Peyer's patch (tissue), 4 donors: ENCODE data around the gene PDLIM5. TPM values are rescaled to one million over a fixed set of nuclear protein-coding genes. Genes with fewer than 3 reads are reported as not detected.

ENCODE experiments used
- DNase-seq, 3 donors: peaks; one replicate each; pipeline ENCODE4 v3.0.0-alpha.2; 2017 to 2019
- H3K27ac ChIP-seq, 4 donors: fragments of 200-600 bp; sonication (generic); one replicate each; pipeline ENCODE4 v1.5.1; 2016 to 2019
- H3K27me3 ChIP-seq, 2 donors: fragments of 200-600 bp; sonication (generic); one replicate each; pipeline ENCODE4 v1.5.1; 2019
- H3K36me3 ChIP-seq, 3 donors: fragments of 200-600 bp; sonication (generic); one replicate each; pipeline ENCODE4 v1.5.1; 2016 to 2019
- H3K4me1 ChIP-seq, 4 donors: fragments of 200-600 bp; sonication (generic); one replicate each; pipeline ENCODE4 v1.5.1; 2016 to 2019
- H3K4me3 ChIP-seq, 4 donors: fragments of 200-600 bp; sonication (generic); 1 replicate in 3 of 4; 2 replicates in 1 of 4; pipeline ENCODE4 v1.5.1; 2016 to 2019; ENCODE audit warnings: mild to moderate bottlenecking in 1 of 4
- H3K9me3 ChIP-seq, 4 donors: fragments of 200-600 bp; sonication (generic); one replicate each; pipeline ENCODE4 v1.5.1; 2016 to 2019; ENCODE audit warnings: mild to moderate bottlenecking in 1 of 4
- POLR2A ChIP-seq, 2 donors: fragments of 450-650 bp; IDR thresholded peaks; one replicate each; pipeline ENCODE4 v1.5.1; 2017; ENCODE audit warnings: antibody characterized with exemption in 2 of 2, mild to moderate bottlenecking in 2 of 2, moderate library complexity in 2 of 2
- total RNA-seq, 4 donors: library from RNA; depleted of rRNA; stranded (reverse); fragments of >200 nt; gene quantifications; one replicate each; pipeline ENCODE4 v1.1.0, GENCODE V29; 2016
- TF ChIP-seq, protein P1 (sequence below), 6 experiments: fragments of 450-650 bp in 4 of 6; fragments of 200-600 bp in 2 of 6; sonication (generic) in 1 of 6; IDR thresholded peaks; one replicate each; pipeline ENCODE4 v1.5.1; 2017 to 2019; ENCODE audit warnings: antibody characterized with exemption in 6 of 6, mild to moderate bottlenecking in 3 of 6, moderate library complexity in 1 of 6

PDLIM5 gene
- total RNA-seq, 4 donors from 2014 or later = 112 to 197 (median 158) TPM

DNA sequence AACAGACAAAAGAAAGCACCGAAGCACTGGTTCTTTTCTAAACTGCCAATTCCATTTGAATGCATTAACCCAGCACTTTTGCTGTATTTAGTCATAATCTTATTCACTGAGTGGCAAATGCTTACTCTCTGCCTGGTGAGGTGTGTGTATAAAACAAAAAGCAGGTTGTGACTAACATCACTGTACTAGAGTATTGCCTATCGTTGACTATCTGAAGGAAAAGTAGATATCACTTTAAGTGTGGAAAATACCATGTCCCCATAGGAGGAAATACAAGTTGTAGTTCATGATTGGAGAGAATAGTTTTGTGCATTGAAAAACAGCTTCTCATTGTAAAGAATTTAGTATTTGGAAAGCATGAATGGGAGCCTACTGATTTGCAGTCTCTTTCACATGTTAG lies 2.7 kb downstream of the PDLIM5 start:
- H3K4me1 ChIP-seq = peaks cover 0 to 34% (median 0%) of the 10 kb centered on the region in 4 donors
- peaks cover 0 to 3% (median 0%) of the 10 kb centered on the region in 4 donors for H3K9me3 ChIP-seq
- DNase-seq = no peak
- peak overlapping the region in 2 of 4 donors; percentile 92 to 99 for H3K4me3 ChIP-seq
- peaks cover 0 to 11% (median 0%) of the 10 kb centered on the region in 3 donors for H3K36me3 ChIP-seq
- TF ChIP-seq POLR2A (IDR thresholded peaks at IDR 0.05) = no peak
- TF ChIP-seq, protein P1, sequence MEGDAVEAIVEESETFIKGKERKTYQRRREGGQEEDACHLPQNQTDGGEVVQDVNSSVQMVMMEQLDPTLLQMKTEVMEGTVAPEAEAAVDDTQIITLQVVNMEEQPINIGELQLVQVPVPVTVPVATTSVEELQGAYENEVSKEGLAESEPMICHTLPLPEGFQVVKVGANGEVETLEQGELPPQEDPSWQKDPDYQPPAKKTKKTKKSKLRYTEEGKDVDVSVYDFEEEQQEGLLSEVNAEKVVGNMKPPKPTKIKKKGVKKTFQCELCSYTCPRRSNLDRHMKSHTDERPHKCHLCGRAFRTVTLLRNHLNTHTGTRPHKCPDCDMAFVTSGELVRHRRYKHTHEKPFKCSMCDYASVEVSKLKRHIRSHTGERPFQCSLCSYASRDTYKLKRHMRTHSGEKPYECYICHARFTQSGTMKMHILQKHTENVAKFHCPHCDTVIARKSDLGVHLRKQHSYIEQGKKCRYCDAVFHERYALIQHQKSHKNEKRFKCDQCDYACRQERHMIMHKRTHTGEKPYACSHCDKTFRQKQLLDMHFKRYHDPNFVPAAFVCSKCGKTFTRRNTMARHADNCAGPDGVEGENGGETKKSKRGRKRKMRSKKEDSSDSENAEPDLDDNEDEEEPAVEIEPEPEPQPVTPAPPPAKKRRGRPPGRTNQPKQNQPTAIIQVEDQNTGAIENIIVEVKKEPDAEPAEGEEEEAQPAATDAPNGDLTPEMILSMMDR (IDR thresholded peaks at IDR 0.05) = no peak
- no peaks in the 10 kb centered on the region for H3K27me3 ChIP-seq
- H3K27ac ChIP-seq = peak overlapping the region in 3 of 4 donors; percentile 75 to 100 (median 96)

DNA sequence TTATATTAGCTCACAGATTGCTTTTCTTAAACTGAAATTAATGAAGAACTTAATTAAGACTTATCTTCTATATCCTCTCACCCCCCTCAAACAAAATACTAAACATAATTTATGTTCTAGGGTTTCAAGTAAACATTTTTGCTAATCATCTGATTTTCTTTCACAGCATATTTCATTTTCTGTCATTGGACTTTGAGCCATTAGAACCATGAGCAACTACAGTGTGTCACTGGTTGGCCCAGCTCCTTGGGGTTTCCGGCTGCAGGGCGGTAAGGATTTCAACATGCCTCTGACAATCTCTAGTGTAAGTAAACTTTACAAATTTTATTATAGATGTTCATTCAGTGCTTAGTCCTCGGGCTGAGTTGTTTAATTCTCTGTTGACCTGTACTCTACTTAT lies 3.3 kb downstream of the PDLIM5 start:
- H3K36me3 ChIP-seq = peaks cover 0 to 11% (median 0%) of the 10 kb centered on the region in 3 donors
- H3K4me1 ChIP-seq = peaks cover 0 to 41% (median 0%) of the 10 kb centered on the region in 4 donors
- peaks cover 0 to 3% (median 0%) of the 10 kb centered on the region in 4 donors for H3K9me3 ChIP-seq
- no peaks in the 10 kb centered on the region for H3K27me3 ChIP-seq
- peak in 2 of 3 donors; percentile 70 to 82 for DNase-seq
- H3K4me3 ChIP-seq = peak overlapping the region in 2 of 4 donors; percentile 92 to 99
- TF ChIP-seq POLR2A (IDR thresholded peaks at IDR 0.05) = no peak
- TF ChIP-seq, protein P1 (IDR thresholded peaks at IDR 0.05) = no peak
- H3K27ac ChIP-seq = peak overlapping the region in 3 of 4 donors; percentile 28 to 100 (median 75)

DNA sequence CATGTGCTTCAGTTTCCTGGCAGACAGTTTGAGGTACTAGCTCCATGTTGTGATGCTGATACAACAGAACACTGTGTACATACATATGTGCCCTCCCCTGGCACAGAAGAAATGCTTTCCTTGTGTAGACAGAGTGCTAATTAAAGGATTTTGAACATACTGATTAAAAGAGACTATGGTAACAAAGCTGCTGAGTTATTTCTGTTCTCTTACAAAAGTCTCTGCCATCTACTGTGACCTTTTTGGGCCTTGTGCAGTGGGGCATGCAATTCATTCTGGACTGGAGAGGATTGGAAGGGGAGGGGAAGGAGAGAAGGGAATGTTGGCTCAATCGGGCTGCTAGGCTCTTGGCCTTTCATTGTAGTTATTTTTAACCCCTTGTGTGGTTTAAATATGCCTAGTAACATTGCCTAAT lies 6.0 kb downstream of the PDLIM5 start:
- Histone ChIP-seq H3K9me3 (no peaks in the 10 kb centered on the region), H3K27me3 (no peaks in the 10 kb centered on the region), H3K36me3 (peaks cover 0 to 11% (median 0%) of the 10 kb centered on the region in 3 donors), H3K4me1 (peaks cover 0 to 51% (median 0%) of the 10 kb centered on the region in 4 donors), H3K4me3 (no peak overlapping the region), H3K27ac (peak overlapping the region in 2 of 4 donors; percentile 31 to 36)
- no peak for DNase-seq
- no peak for TF ChIP-seq POLR2A (IDR thresholded peaks at IDR 0.05)
- TF ChIP-seq, protein P1 (IDR thresholded peaks at IDR 0.05) = no peak

DNA sequence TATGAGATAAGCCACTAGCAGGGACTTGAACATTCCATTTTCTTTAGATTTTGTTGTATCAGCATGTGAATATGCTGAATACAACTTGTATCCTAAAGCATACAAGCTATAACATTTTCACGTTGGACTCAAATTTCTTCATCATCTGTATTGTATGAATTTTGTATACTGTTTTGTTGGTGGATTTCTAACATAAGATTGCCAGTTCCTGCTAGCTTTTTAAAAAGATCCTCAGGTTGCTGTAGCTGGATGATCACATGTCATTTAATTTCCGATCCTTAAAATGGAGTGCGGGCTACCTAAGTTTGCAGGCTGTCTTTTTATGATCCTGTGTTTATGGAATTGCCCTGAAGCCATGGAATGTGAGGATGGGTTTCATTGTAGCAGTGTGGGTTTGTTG lies 6.9 kb downstream of the PDLIM5 start:
- H3K9me3 ChIP-seq = no peaks in the 10 kb centered on the region
- H3K36me3 ChIP-seq = peaks cover 0 to 11% (median 0%) of the 10 kb centered on the region in 3 donors
- H3K27me3 ChIP-seq = no peaks in the 10 kb centered on the region
- no peak for DNase-seq
- H3K27ac ChIP-seq = peak overlapping the region in 1 of 4 donors; percentile 36
- TF ChIP-seq, protein P1 (IDR thresholded peaks at IDR 0.05) = no peak
- no peak for TF ChIP-seq POLR2A (IDR thresholded peaks at IDR 0.05)
- H3K4me3 ChIP-seq = no peak overlapping the region
- peaks cover 0 to 51% (median 0%) of the 10 kb centered on the region in 4 donors for H3K4me1 ChIP-seq

DNA sequence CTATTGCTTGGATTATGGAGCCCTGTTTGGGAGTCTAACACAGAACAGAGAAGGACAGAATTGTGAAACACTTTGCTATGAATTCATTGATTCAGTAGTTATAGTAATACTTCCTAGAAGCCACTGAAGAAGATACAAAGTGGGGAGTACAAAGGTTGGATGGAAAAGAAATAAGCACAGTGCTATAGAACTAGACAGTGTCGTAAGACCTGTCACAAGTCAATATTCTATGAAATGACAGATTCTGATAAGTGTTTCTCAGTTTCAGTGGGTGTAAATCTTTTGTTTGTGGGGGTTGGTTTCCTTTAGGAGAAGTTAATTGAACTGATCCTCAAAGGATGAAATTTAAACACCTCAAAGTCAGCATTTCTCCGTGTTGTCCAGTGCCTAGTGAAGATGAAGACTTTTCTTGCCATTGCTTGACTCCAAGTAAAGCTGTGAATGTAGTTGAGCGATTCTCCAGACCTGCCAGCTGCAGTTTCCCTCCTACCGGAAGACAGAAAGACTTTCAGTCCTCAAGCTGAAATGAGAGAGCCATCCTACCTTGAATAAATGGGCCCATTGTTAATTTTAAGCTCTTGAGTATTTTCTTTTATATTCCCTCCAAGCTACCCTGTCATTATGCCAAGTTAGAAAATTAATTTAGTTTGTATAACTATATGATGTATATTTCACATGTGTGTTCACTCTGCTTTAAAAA lies 7.9 kb downstream of the PDLIM5 start:
- Histone ChIP-seq H3K4me3 (no peak overlapping the region), H3K27ac (peak overlapping the region in 2 of 4 donors; percentile 31 to 36), H3K36me3 (peaks cover 0 to 11% (median 0%) of the 10 kb centered on the region in 3 donors), H3K9me3 (no peaks in the 10 kb centered on the region), H3K4me1 (peaks cover 0 to 51% (median 0%) of the 10 kb centered on the region in 4 donors), H3K27me3 (no peaks in the 10 kb centered on the region)
- DNase-seq = no peak
- TF ChIP-seq, protein P1 (IDR thresholded peaks at IDR 0.05) = no peak
- no peak for TF ChIP-seq POLR2A (IDR thresholded peaks at IDR 0.05)
